OCI-LY7 (cell line): ENCODE measurements around the gene IGFBP6. TPM values are rescaled to one million over a fixed set of nuclear protein-coding genes. Genes with fewer than 3 reads are reported as not detected.
A peak's percentile ranks its signal among the peaks of the same experiment; 100 is the strongest.

Experiments
- BruUV-seq: library from RNA; stranded (reverse); fragments of 400-500 nt; replicated peaks from 2 replicates; lab custom pipeline; 2021; lab: Mats Ljungman, UMichigan
- CTCF ChIA-PET: fragments of 300-600 bp; sonication (Branson Sonifier 250); formaldehyde crosslinking; loops from one replicate; lab custom pipeline; 2022; ENCODE audit warnings: antibody characterized with exemption; ENCODE audit not compliant: unreplicated experiment; lab: Charles Lee
- POLR2A ChIA-PET: fragments of 300-600 bp; sonication (Branson Sonifier 250); formaldehyde crosslinking; loops from one replicate; lab custom pipeline; 2022; ENCODE audit warnings: antibody characterized with exemption; lab: Charles Lee
- DNase-seq: peaks from one replicate; pipeline ENCODE4 v3.0.0-alpha.2; 2015; ENCODE audit warnings: low spot score
- H2AFZ ChIP-seq: fragments of 200-600 bp; sonication (generic), shearing (Covaris generic); 2 replicates; pipeline ENCODE4 v1.6.1; 2014; ENCODE audit warnings: mild to moderate bottlenecking, antibody characterized with exemption, low read length, moderate library complexity
- H3K27ac ChIP-seq: fragments of 200-600 bp; sonication (generic); 2 replicates; pipeline ENCODE4 v1.5.1; 2014; ENCODE audit warnings: mixed run types, low read depth, mild to moderate bottlenecking, moderate library complexity, low read length, inconsistent platforms; ENCODE audit not compliant: poor library complexity, severe bottlenecking
- H3K36me3 ChIP-seq: fragments of 200-600 bp; sonication (generic); 2 replicates; pipeline ENCODE4 v1.6.1; 2014; ENCODE audit warnings: mild to moderate bottlenecking, antibody characterized with exemption, low read length, moderate library complexity, mixed read lengths; ENCODE audit not compliant: insufficient read depth
- H3K4me1 ChIP-seq: fragments of 200-600 bp; sonication (generic); 2 replicates; pipeline ENCODE4 v1.5.1; 2014; ENCODE audit warnings: mild to moderate bottlenecking, low read length; ENCODE audit not compliant: insufficient read depth, poor library complexity, severe bottlenecking
- H3K4me2 ChIP-seq: fragments of 200-600 bp; sonication (generic); 2 replicates; pipeline ENCODE4 v1.6.1; 2014; ENCODE audit warnings: mild to moderate bottlenecking, low read length
- H3K4me3 ChIP-seq: fragments of 200-600 bp; sonication (generic); 2 replicates; pipeline ENCODE4 v1.5.1; 2014; ENCODE audit warnings: mild to moderate bottlenecking, low read depth, low read length; ENCODE audit not compliant: poor library complexity, severe bottlenecking
- H3K79me2 ChIP-seq: fragments of 200-600 bp; sonication (generic); 2 replicates; pipeline ENCODE4 v1.6.1; 2016; ENCODE audit warnings: low read depth, mild to moderate bottlenecking, low read length, moderate library complexity, mixed read lengths; ENCODE audit not compliant: insufficient read depth
- H3K9me2 ChIP-seq: fragments of 200-600 bp; sonication (generic); 2 replicates; pipeline ENCODE4 v1.6.1; 2016; ENCODE audit warnings: mild to moderate bottlenecking, low read length, mixed read lengths; ENCODE audit not compliant: insufficient read depth
- H3K9me3 ChIP-seq: fragments of 200-600 bp; sonication (generic); 2 replicates; pipeline ENCODE4 v1.6.1; 2014; ENCODE audit warnings: mild to moderate bottlenecking, mixed run types, low read length, mixed read lengths
- H4K20me1 ChIP-seq: fragments of 200-600 bp; sonication (generic); 2 replicates; pipeline ENCODE4 v1.6.1; 2014; ENCODE audit warnings: mild to moderate bottlenecking, antibody characterized with exemption, low read length, moderate library complexity, mixed read lengths; ENCODE audit not compliant: insufficient read depth
- EZH2phosphoT487 ChIP-seq: fragments of 200-600 bp; sonication (generic); IDR thresholded peaks from 2 replicates; pipeline ENCODE4 v1.6.1; 2018; ENCODE audit warnings: low read depth, borderline replicate concordance, mild to moderate bottlenecking, mixed run types, antibody characterized with exemption, low read length, moderate library complexity, mixed read lengths
- intact Hi-C: fragments of 100-400 bp; cut with micrococcal nuclease; formaldehyde crosslinking; loops from one replicate; pipeline ENCODE4 v1.10.0; 2022; ENCODE audit not compliant: unreplicated experiment
- total RNA-seq, 2 experiments: library from RNA; depleted of rRNA in 1 of 2; stranded (reverse); fragments of >200 nt in 1 of 2; shearing (Covaris generic) in 1 of 2; gene quantifications; 2 replicates each; pipeline ENCODE4 v1.2.3, GENCODE V29; 2014 to 2022
- TF ChIP-seq, protein P1 (sequence below): fragments of 200-600 bp; sonication (generic); conservative IDR thresholded peaks from 2 replicates; pipeline ENCODE4 v1.5.1; 2014; ENCODE audit warnings: mild to moderate bottlenecking, antibody characterized with exemption, low read length, moderate library complexity, mixed read lengths

Gene IGFBP6
- total RNA-seq, 2 experiments from 2014 or later: 2.9 TPM; not detected in 1

DNA sequence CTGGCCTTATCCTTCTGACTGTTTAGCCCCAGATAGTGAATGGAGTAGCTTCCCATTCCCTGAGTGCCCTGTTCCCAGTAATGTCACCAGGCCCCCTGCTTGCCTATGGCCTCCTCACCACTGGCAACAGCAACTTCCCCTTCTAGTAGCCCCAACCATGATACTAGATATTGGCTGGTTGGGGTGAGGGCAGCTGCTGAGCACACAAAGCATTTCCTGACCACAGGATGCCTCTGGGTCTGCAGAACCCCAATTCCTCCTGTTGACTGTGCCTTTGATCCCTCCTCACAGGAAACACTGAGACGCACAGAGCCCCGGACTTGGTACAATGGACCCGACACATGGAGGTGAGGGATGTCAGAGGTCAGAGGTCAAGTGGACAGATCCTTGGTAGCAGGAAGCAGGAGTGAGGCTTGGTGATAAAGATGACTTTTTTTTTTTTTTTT lies 6.4 kb downstream of the IGFBP6 start:
- peaks cover 33% of the 10 kb centered on the region for H3K4me1 ChIP-seq
- H3K27ac ChIP-seq: peak overlapping the region; percentile 60
- H3K4me3 ChIP-seq: peak overlapping the region; percentile 29
- POLR2A ChIA-PET: interaction anchor here (0.6 to 3.2 kb wide), 8 partner anchors 22 to 910 kb away, joined by 3 to 29 read pairs (median 4); partner anchors contain the start of gene SPRYD3
- CTCF ChIA-PET: interaction anchor here (2.2 kb wide), 1 partner anchor 25 kb away, joined by 6 read pairs; the partner anchor contains the start of gene SPRYD3
- peak overlapping the region; percentile 74; the same call in 1 of the 2 replicates for H2AFZ ChIP-seq
- H4K20me1 ChIP-seq: no peaks in the 10 kb centered on the region
- DNase-seq: peak; percentile 72
- no peaks in the 10 kb centered on the region for H3K9me2 ChIP-seq
- no peaks in the 10 kb centered on the region for H3K36me3 ChIP-seq
- no peaks in the 10 kb centered on the region for H3K79me2 ChIP-seq
- peak overlapping the region; percentile 67 for H3K4me2 ChIP-seq
- H3K9me3 ChIP-seq: no peaks in the 10 kb centered on the region
- no TSS peak for BruUV-seq
- intact Hi-C loops: no loop called here
- TF ChIP-seq, protein P1, sequence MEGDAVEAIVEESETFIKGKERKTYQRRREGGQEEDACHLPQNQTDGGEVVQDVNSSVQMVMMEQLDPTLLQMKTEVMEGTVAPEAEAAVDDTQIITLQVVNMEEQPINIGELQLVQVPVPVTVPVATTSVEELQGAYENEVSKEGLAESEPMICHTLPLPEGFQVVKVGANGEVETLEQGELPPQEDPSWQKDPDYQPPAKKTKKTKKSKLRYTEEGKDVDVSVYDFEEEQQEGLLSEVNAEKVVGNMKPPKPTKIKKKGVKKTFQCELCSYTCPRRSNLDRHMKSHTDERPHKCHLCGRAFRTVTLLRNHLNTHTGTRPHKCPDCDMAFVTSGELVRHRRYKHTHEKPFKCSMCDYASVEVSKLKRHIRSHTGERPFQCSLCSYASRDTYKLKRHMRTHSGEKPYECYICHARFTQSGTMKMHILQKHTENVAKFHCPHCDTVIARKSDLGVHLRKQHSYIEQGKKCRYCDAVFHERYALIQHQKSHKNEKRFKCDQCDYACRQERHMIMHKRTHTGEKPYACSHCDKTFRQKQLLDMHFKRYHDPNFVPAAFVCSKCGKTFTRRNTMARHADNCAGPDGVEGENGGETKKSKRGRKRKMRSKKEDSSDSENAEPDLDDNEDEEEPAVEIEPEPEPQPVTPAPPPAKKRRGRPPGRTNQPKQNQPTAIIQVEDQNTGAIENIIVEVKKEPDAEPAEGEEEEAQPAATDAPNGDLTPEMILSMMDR: no peak
- no peak for TF ChIP-seq EZH2phosphoT487

- H3K4me2 ChIP-seq: no peak overlapping the region
- POLR2A ChIA-PET: no interaction called here
- intact Hi-C loops: no loop called here
These were observed 7.8 kb downstream of the IGFBP6 start for GRCh38 chr12:53105256-53105655.

More at GRCh38 chr12:53105256-53105655, 7.8 kb downstream of the IGFBP6 start:
- no peaks in the 10 kb centered on the region for H3K9me3 ChIP-seq
- H3K9me2 ChIP-seq: no peaks in the 10 kb centered on the region
- H3K4me1 ChIP-seq: peaks cover 29% of the 10 kb centered on the region
- H2AFZ ChIP-seq: no peak overlapping the region
- TF ChIP-seq, protein P1: no peak
- TF ChIP-seq EZH2phosphoT487: no peak
- H3K4me3 ChIP-seq: no peak overlapping the region
- H4K20me1 ChIP-seq: no peaks in the 10 kb centered on the region
- no TSS peak for BruUV-seq
- H3K36me3 ChIP-seq: no peaks in the 10 kb centered on the region
- CTCF ChIA-PET: interaction anchor here (0.6 kb wide), 1 partner anchor 39 kb away, joined by 3 read pairs; no protein-coding TSS in a partner anchor
- no peak overlapping the region for H3K27ac ChIP-seq
- H3K79me2 ChIP-seq: no peaks in the 10 kb centered on the region
- no peak for DNase-seq
